ENCODE results near the gene BFSP2.

BFSP2 gene

GRCh38 chr3:133460809-133461208 lies 61.0 kb downstream of the BFSP2 start:
- DNase-seq (ENCODE audit: low read depth): no peak
- H3K4me3 ChIP-seq (ENCODE audit: low read depth, low read length): no peak overlapping the region
- TF ChIP-seq, protein P1, sequence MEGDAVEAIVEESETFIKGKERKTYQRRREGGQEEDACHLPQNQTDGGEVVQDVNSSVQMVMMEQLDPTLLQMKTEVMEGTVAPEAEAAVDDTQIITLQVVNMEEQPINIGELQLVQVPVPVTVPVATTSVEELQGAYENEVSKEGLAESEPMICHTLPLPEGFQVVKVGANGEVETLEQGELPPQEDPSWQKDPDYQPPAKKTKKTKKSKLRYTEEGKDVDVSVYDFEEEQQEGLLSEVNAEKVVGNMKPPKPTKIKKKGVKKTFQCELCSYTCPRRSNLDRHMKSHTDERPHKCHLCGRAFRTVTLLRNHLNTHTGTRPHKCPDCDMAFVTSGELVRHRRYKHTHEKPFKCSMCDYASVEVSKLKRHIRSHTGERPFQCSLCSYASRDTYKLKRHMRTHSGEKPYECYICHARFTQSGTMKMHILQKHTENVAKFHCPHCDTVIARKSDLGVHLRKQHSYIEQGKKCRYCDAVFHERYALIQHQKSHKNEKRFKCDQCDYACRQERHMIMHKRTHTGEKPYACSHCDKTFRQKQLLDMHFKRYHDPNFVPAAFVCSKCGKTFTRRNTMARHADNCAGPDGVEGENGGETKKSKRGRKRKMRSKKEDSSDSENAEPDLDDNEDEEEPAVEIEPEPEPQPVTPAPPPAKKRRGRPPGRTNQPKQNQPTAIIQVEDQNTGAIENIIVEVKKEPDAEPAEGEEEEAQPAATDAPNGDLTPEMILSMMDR (IDR thresholded peaks at IDR 0.05; ENCODE audit: insufficient read depth, low read depth, low read length, missing control alignments): no peak

DNA sequence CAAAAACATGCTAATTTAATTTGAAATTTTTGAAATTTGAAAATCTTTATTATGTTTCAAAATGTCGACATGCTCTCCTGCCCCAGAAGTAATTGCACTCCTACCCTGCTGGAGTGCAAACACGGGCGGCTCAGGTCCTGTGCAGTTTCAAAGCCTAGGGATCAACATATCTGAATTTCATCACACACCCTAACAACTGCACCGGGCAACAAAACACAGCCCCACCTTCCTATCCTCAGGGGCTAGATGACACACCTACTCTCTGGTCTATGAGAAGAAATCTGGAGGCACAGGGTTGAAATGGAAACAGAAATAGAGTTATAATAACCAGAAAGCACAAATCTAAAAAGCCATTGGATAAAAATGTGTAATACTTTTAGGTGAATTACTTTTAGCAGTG lies 61.4 kb downstream of the BFSP2 start:
- no peak overlapping the region for H3K4me3 ChIP-seq (ENCODE audit: low read depth, low read length)
- no peak for DNase-seq (ENCODE audit: low read depth)
- TF ChIP-seq, protein P1 (IDR thresholded peaks at IDR 0.05; ENCODE audit: insufficient read depth, low read depth, low read length, missing control alignments): no peak

DNA sequence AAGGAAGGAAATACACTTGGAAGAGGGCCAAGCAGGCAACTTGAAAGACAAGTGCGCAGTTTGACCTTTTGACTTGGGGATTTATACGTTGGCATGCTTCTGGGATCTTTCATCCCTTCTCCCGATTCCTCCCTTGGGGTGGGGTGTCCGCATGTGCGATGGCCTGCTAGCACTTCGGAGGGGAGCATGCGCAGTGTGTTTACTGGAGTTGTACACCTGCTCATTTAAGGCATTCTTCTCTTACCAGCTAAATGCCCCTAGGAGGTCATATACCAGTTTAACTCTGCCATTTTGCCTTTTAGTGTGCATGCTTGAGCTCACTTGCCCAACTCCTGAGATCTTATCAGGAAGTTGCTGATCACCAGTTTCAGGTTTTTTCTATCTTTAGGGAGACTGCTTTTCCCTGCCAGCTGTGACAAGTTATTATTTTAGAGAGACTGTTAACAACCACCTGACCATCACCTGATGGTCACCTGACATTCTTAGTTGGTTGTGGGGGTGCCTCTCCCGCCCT lies 63.5 kb downstream of the BFSP2 start:
- H3K4me3 ChIP-seq (ENCODE audit: low read depth, low read length): no peak overlapping the region
- TF ChIP-seq, protein P1 (IDR thresholded peaks at IDR 0.05; ENCODE audit: insufficient read depth, low read depth, low read length, missing control alignments): no peak
- DNase-seq (ENCODE audit: low read depth): no peak

DNA sequence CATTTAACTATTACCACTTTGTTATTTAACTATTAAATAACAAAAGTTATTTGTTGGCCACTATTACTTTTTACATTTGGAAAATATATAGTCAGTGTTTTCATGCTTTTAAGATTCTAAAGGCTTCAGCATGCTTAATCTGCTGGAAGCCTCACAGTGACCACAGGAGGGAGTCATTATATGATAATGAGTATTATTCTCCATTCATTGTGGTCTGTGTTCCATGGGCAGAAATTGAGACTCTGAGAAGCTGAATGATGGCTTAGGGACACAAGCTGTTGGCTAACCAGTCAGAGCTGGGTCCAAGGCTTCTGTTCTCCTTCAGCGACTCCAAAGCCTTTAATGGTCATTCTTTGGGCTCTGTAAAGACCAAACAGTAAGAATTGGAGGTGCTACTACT lies 64.7 kb downstream of the BFSP2 start:
- peak; percentile 59 for DNase-seq (ENCODE audit: low read depth)
- no peak overlapping the region for H3K4me3 ChIP-seq (ENCODE audit: low read depth, low read length)
- TF ChIP-seq, protein P1 (IDR thresholded peaks at IDR 0.05; ENCODE audit: insufficient read depth, low read depth, low read length, missing control alignments): peak; percentile 23

- peak overlapping the region; percentile 40 for H3K4me3 ChIP-seq (ENCODE audit: low read depth, low read length)
- DNase-seq (ENCODE audit: low read depth): peak; percentile 79
- TF ChIP-seq, protein P1 (IDR thresholded peaks at IDR 0.05; ENCODE audit: insufficient read depth, low read depth, low read length, missing control alignments): no peak
These were observed 66.9 kb downstream of the BFSP2 start for GRCh38 chr3:133466531-133467386.

GRCh38 chr3:133467780-133468179 lies 67.9 kb downstream of the BFSP2 start:
- TF ChIP-seq, protein P1 (IDR thresholded peaks at IDR 0.05; ENCODE audit: insufficient read depth, low read depth, low read length, missing control alignments): no peak
- H3K4me3 ChIP-seq (ENCODE audit: low read depth, low read length): peak overlapping the region; percentile 40
- DNase-seq (ENCODE audit: low read depth): no peak
